ENCODE results near the gene NFYA. TPM values are rescaled to one million over a fixed set of nuclear protein-coding genes. Genes with fewer than 3 reads are reported as not detected.

NFYA gene
- total RNA-seq, 5 donors from 2014 or later (not counting 1 experiment from before 2014, with no cell fraction given): 36.2 to 47.0 (median 42.2) TPM

DNA sequence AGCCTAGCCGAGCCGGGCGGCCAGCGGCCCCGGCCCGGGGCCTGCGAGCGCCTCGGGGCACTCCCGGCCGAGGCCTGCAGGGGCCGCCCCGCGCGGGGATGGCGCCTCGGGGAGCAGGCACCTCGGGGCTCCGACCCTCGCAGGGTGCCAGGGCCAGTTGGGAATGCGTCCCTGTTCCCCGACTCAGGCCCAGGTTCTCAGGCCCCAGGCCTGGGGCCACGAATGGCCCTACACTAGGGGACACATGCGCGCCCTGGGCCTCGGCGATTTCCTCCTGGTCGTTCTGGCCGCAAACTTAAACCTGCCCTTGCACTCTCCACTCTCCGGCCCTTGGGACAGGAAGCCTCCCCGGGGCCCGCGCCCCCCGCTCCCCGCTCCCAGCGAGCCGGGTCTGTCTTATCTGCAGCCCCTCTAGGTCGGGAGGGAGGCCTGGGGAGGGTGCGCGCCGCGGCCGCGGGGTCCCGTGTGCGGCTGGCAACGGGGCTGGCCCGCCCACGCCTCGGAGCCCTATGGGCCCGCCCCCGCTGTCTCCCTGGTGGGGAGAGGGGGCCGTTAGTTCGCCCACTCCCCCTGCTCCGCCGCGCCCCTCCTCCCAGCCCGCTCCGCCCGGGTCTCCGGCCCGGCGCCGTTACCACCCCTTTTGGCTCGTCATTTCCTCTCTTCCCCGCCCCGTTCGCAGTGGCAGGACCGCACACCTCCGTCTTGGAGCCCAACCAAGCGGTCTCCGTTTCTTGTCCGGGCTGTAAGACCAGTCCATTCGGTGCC, 611 bp downstream of the NFYA start:
- peaks cover 17 to 30% of the 10 kb centered on the region in 2 experiments for H3K4me1 ChIP-seq (ENCODE audit: control insufficient read depth in 1 of 2, extremely low read depth in 1 of 2, insufficient read depth in 2 of 2, low read length in 2 of 2)
- POLR2A ChIA-PET: interaction anchor here in 1 of 2 donors (0.6 kb wide), 1 partner anchor 10 kb away, joined by 7 read pairs; no protein-coding TSS in a partner anchor

DNA sequence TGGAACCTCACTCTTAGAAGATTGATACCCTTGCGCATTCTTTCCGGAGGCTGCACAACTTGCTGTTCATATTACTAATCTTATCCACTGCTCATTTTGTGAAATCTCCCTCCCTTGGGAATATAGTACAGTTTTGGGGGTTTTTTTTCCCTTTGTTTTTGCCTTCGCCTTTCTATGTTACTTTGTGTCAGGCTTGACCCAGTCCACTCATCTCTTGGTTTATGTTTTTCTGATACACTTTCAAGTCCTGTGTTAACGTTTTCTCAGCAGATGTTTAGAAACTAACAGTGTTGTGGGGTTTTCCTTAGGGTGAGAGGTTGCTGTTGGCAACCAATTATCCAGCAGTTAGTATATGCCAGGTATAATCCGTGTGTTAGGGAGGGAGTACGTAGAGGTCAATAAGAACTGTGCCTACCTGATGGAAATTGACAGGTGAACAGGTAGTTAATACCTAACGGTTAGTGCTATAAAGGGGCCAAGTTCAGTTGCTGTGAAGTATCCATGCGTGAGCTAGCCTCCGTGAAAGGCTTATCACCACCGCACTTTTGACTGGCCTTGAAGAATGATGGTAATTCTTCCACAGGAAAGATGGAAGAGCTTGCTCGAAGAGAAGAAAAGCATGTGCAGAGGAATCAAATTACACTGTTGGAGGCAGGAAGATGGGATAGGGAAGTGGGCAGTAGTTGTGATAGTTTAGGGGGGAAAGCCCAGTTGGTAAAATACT, 1.4 kb downstream of the NFYA start:
- CTCF ChIA-PET: no interaction called here
- H3K36me3 Mint-ChIP-seq: peaks cover 12% of the 10 kb centered on the region
- DNase-seq (peak in 4 of 35 experiments; percentile 6 to 64 (median 18)), ATAC-seq (replicated peaks in 1 of 4) (no peak)
- H3K4me1 Mint-ChIP-seq: peaks cover 56 to 69% (median 63%) of the 10 kb centered on the region in 3 donors
- H3K9me3 ChIP-seq: no peaks in the 10 kb centered on the region
- H3K4me3 ChIP-seq (ENCODE audit: control insufficient read depth in 1 of 2, extremely low read depth in 1 of 2, low read length in 1 of 2): peak overlapping the region; percentile 94
- H3K27ac Mint-ChIP-seq: peak overlapping the region; percentile 82 to 97
- 17% methylated on average over 8 of the region's 11 CpGs for WGBS (ENCODE audit: insufficient coverage)
- peaks cover 0 to 16% of the 10 kb centered on the region in 2 donors for H3K36me3 ChIP-seq (ENCODE audit: control insufficient read depth in 2 of 2, extremely low read depth in 1 of 2, insufficient read depth in 1 of 2, low read length in 1 of 2)
- H3K27me3 Mint-ChIP-seq: no peaks in the 10 kb centered on the region
- POLR2A ChIA-PET: interaction anchor here in 1 of 2 donors (0.6 kb wide), 1 partner anchor 42 kb away, joined by 3 read pairs; no protein-coding TSS in a partner anchor
- no peaks in the 10 kb centered on the region for H3K27me3 ChIP-seq (replicated peaks in 1 of 2; ENCODE audit: control insufficient read depth in 2 of 2, extremely low read depth in 1 of 2, insufficient read depth in 2 of 2, low read length in 1 of 2)
- peak overlapping the region; percentile 90 to 95 (median 92) for H3K4me3 Mint-ChIP-seq
- peak overlapping the region; percentile 96 for H3K27ac ChIP-seq (ENCODE audit: low read length)
- H3K4me1 ChIP-seq (ENCODE audit: control insufficient read depth in 1 of 2, extremely low read depth in 1 of 2, insufficient read depth in 2 of 2, low read length in 2 of 2): peaks cover 17 to 33% of the 10 kb centered on the region in 2 experiments
- H3K9me3 Mint-ChIP-seq: no peaks in the 10 kb centered on the region

More for the DNA sequence above, 611 bp downstream of the NFYA start:
- Mint-ChIP-seq H3K9me3 (no peaks in the 10 kb centered on the region), H3K27me3 (no peaks in the 10 kb centered on the region), H3K36me3 (peaks cover 7% of the 10 kb centered on the region), H3K4me3 (peak overlapping the region; percentile 94 to 96 (median 95)), H3K4me1 (peaks cover 48 to 64% (median 58%) of the 10 kb centered on the region in 3 donors), H3K27ac (peak overlapping the region; percentile 82 to 97)
- Histone ChIP-seq H3K36me3 (ENCODE audit: control insufficient read depth in 2 of 2, extremely low read depth in 1 of 2, insufficient read depth in 1 of 2, low read length in 1 of 2) (peaks cover 0 to 20% of the 10 kb centered on the region in 2 donors), H3K27ac (ENCODE audit: low read length) (peak overlapping the region; percentile 96), H3K27me3 (replicated peaks in 1 of 2; ENCODE audit: control insufficient read depth in 2 of 2, extremely low read depth in 1 of 2, insufficient read depth in 2 of 2, low read length in 1 of 2) (no peaks in the 10 kb centered on the region), H3K9me3 (no peaks in the 10 kb centered on the region), H3K4me3 (ENCODE audit: control insufficient read depth in 1 of 2, extremely low read depth in 1 of 2, low read length in 1 of 2) (peak overlapping the region; percentile 94)
- CTCF ChIA-PET: interaction anchor here in 1 of 2 donors (1.2 kb wide), 1 partner anchor 46 kb away, joined by 6 read pairs; no protein-coding TSS in a partner anchor
- ATAC-seq (replicated peaks in 1 of 4): peak; percentile 5 to 14 (median 13)
- WGBS (ENCODE audit: insufficient coverage): under 1% methylated on average over 58 of the region's 74 CpGs
- DNase-seq: peak; percentile 54 to 86 (median 74)

DNA sequence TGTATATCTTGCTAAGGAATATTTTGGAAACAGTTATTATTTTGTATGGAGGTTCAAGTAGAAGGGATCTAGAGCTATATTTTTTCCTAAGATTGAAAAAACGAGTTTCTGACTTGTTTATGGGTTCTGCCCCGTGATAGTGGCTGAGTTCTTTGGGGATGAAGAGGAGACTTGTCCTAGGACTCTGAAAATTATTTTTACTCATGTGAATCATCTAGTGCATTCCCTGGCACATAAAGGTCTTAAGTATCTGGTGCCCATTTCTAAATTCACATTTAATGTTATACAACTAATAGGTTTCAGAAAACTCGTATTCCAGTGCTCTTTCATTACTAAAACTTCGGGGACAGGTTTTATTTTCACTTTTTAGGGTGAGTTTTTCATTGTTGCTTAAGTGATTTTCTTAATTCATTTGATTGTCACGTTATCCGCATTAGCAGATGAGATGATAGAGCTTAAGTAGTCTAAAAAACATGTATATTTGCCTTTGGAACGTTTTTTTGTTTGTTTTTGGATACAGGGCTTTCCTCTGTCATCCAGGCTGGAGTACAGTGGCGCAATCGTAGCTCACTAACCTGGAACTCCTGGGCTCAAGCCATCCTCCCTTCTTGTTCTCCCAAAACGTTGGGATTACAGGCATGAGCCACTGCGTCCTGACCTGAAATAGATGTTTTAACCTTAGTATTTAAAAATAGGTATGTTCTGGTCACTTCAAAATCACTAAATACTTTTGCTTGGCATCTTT, 2.1 kb downstream of the NFYA start:
- ChIA-PET CTCF (interaction anchor here in 1 of 2 donors (0.6 to 0.7 kb wide), 2 partner anchors 12 to 457 kb away, joined by 3 to 5 read pairs; no protein-coding TSS in a partner anchor), POLR2A (interaction anchor here in 1 of 2 donors (0.7 kb wide), 1 partner anchor 1985 kb away, joined by 4 read pairs; the partner anchor contains the start of genes KLC4 and MRPL2)
- no peaks in the 10 kb centered on the region for H3K9me3 ChIP-seq
- ATAC-seq (replicated peaks in 1 of 4) (no peak), DNase-seq (no peak)
- Mint-ChIP-seq H3K36me3 (peaks cover 14% of the 10 kb centered on the region), H3K27me3 (no peaks in the 10 kb centered on the region), H3K27ac (peak overlapping the region; percentile 82 to 97), H3K4me1 (peaks cover 63 to 72% (median 64%) of the 10 kb centered on the region in 3 donors), H3K4me3 (peak overlapping the region; percentile 90 to 95 (median 92)), H3K9me3 (no peaks in the 10 kb centered on the region)
- H3K27me3 ChIP-seq (replicated peaks in 1 of 2; ENCODE audit: control insufficient read depth in 2 of 2, extremely low read depth in 1 of 2, insufficient read depth in 2 of 2, low read length in 1 of 2): no peaks in the 10 kb centered on the region
- H3K4me1 ChIP-seq (ENCODE audit: control insufficient read depth in 1 of 2, extremely low read depth in 1 of 2, insufficient read depth in 2 of 2, low read length in 2 of 2): peaks cover 20 to 40% of the 10 kb centered on the region in 2 experiments
- 80% methylated on average over 2 of the region's 11 CpGs for WGBS (ENCODE audit: insufficient coverage)
- peak overlapping the region; percentile 94 for H3K4me3 ChIP-seq (ENCODE audit: control insufficient read depth in 1 of 2, extremely low read depth in 1 of 2, low read length in 1 of 2)
- H3K36me3 ChIP-seq (ENCODE audit: control insufficient read depth in 2 of 2, extremely low read depth in 1 of 2, insufficient read depth in 1 of 2, low read length in 1 of 2): peaks cover 0 to 15% of the 10 kb centered on the region in 2 donors
- H3K27ac ChIP-seq (ENCODE audit: low read length): peak overlapping the region; percentile 96

DNA sequence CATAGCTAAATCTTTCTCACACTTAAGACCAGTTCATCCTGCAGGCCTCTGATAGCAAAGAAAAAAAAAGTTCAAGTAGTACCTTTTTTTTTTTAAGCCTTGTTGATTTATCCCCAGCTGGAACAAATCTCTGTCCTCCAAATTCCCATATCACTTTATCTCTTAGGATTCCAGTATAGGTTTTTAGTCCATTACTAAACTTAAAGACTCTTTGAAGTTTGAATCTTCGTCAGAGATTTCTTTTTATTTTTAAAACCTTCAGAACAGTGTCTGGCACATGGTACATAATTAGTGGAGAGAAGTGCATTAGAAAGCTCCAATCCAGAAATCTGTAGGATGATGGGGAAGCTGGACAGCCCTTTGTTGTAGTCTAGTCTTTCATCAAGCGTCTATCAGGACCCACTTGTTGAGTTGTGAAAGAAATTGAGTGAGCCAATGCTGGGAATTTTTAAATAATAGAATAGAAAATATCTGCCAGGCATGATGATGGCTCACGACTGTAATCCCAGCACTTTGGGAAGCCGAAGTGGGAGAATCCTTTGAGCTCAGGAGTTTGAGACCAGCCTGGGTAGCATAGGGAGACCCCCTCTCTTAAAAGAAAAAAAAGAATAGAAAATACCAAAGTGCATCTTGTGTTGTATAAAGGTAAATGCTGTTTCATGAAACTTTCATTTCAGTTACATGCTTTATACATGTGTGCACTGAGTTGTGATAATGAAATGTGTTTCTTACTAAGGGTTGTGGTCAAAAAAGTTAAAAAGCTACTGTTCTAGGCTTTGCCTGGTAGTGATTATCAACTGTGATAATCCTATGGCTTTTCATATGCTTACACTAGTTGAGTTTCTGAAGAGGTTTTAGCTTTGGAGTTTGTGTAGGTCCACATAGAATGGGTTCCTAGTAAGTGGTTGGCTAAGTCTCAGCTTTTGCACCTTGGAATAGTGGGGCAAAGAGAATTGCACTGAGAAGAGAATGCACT, 3.2 kb downstream of the NFYA start:
- Mint-ChIP-seq H3K9me3 (no peaks in the 10 kb centered on the region), H3K4me3 (peak overlapping the region; percentile 11 to 95 (median 92)), H3K4me1 (peaks cover 69 to 72% (median 70%) of the 10 kb centered on the region in 3 donors), H3K27me3 (no peaks in the 10 kb centered on the region), H3K27ac (peak overlapping the region; percentile 24 to 49), H3K36me3 (peaks cover 14% of the 10 kb centered on the region)
- no peak for ATAC-seq (replicated peaks in 1 of 4)
- 100% methylated on average over 1 of the region's 4 CpGs for WGBS (ENCODE audit: insufficient coverage)
- no peak overlapping the region for H3K4me3 ChIP-seq (ENCODE audit: control insufficient read depth in 1 of 2, extremely low read depth in 1 of 2, low read length in 1 of 2)
- peak overlapping the region; percentile 96 for H3K27ac ChIP-seq (ENCODE audit: low read length)
- DNase-seq: no peak
- H3K9me3 ChIP-seq: no peaks in the 10 kb centered on the region
- no peaks in the 10 kb centered on the region for H3K27me3 ChIP-seq (replicated peaks in 1 of 2; ENCODE audit: control insufficient read depth in 2 of 2, extremely low read depth in 1 of 2, insufficient read depth in 2 of 2, low read length in 1 of 2)
- POLR2A ChIA-PET: interaction anchor here in 1 of 2 donors (0.7 kb wide), 1 partner anchor 1984 kb away, joined by 4 read pairs; the partner anchor contains the start of genes KLC4 and MRPL2
- H3K4me1 ChIP-seq (ENCODE audit: control insufficient read depth in 1 of 2, extremely low read depth in 1 of 2, insufficient read depth in 2 of 2, low read length in 2 of 2): peaks cover 26 to 46% of the 10 kb centered on the region in 2 experiments
- CTCF ChIA-PET: interaction anchor here (0.7 to 1.2 kb wide), 3 partner anchors 8 to 458 kb away, joined by 3 to 4 read pairs (median 3); no protein-coding TSS in a partner anchor
- peaks cover 0 to 16% of the 10 kb centered on the region in 2 donors for H3K36me3 ChIP-seq (ENCODE audit: control insufficient read depth in 2 of 2, extremely low read depth in 1 of 2, insufficient read depth in 1 of 2, low read length in 1 of 2)

DNA sequence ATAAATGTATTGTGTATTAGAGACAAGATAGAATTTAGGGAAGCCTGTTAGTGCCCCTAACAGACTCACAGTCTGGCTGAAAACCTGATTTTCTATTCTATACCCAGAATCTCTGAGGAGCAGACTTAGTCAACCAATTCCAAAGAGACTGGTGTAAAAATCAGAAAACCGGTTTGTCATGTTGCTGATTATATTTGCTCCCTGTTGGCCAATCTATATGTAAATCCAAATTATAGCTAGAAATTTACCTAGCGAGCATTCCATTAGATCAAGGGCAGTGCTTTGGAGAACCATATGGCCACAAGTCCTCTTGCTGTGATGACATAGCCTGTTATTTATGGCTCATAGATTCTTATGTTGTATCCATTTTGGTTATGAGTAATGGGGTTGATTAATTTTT, 4.8 kb downstream of the NFYA start:
- Mint-ChIP-seq H3K27me3 (no peaks in the 10 kb centered on the region), H3K4me1 (peaks cover 75 to 77% (median 76%) of the 10 kb centered on the region in 3 donors), H3K36me3 (peaks cover 20% of the 10 kb centered on the region), H3K4me3 (no peak overlapping the region), H3K9me3 (no peaks in the 10 kb centered on the region), H3K27ac (no peak overlapping the region)
- ChIA-PET POLR2A (no interaction called here), CTCF (no interaction called here)
- Histone ChIP-seq H3K4me3 (ENCODE audit: control insufficient read depth in 1 of 2, extremely low read depth in 1 of 2, low read length in 1 of 2) (no peak overlapping the region), H3K36me3 (ENCODE audit: control insufficient read depth in 2 of 2, extremely low read depth in 1 of 2, insufficient read depth in 1 of 2, low read length in 1 of 2) (peaks cover 0 to 24% of the 10 kb centered on the region in 2 donors), H3K27me3 (replicated peaks in 1 of 2; ENCODE audit: control insufficient read depth in 2 of 2, extremely low read depth in 1 of 2, insufficient read depth in 2 of 2, low read length in 1 of 2) (no peaks in the 10 kb centered on the region), H3K4me1 (ENCODE audit: control insufficient read depth in 1 of 2, extremely low read depth in 1 of 2, insufficient read depth in 2 of 2, low read length in 2 of 2) (peaks cover 24 to 46% of the 10 kb centered on the region in 2 experiments), H3K9me3 (no peaks in the 10 kb centered on the region), H3K27ac (ENCODE audit: low read length) (no peak overlapping the region)
- ATAC-seq (replicated peaks in 1 of 4) (no peak), DNase-seq (no peak)
- no CpG with 5 or more reads among the region's 2 CpGs for WGBS (ENCODE audit: insufficient coverage)

Data from T-cell (primary cell).